Measurements from ENCODE around the gene ZNF785.

- TF ChIP-seq, protein P1, sequence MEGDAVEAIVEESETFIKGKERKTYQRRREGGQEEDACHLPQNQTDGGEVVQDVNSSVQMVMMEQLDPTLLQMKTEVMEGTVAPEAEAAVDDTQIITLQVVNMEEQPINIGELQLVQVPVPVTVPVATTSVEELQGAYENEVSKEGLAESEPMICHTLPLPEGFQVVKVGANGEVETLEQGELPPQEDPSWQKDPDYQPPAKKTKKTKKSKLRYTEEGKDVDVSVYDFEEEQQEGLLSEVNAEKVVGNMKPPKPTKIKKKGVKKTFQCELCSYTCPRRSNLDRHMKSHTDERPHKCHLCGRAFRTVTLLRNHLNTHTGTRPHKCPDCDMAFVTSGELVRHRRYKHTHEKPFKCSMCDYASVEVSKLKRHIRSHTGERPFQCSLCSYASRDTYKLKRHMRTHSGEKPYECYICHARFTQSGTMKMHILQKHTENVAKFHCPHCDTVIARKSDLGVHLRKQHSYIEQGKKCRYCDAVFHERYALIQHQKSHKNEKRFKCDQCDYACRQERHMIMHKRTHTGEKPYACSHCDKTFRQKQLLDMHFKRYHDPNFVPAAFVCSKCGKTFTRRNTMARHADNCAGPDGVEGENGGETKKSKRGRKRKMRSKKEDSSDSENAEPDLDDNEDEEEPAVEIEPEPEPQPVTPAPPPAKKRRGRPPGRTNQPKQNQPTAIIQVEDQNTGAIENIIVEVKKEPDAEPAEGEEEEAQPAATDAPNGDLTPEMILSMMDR (IDR thresholded peaks at IDR 0.05), result peak in 1 of 3 donors; percentile 11
- no peak for TF ChIP-seq EP300 (IDR thresholded peaks at IDR 0.05)
Observed at GRCh38 chr16:30609926-30610839, 24.7 kb upstream of the ZNF785 start, which contains the start of gene ZNF689.
